HAP-1 (cell line): ENCODE data around the gene KCNT1.

Source experiments
- DNase-seq, 2 experiments: peaks; one replicate each; pipeline ENCODE4 v3.0.0-alpha.2; 2016 to 2020; ENCODE audit warnings: low spot score in 2 of 2
- H3K27me3 ChIP-seq: fragments of 250-450 bp; sonication (Bioruptor Pico); 2 replicates; pipeline ENCODE4 v1.5.1; 2020; ENCODE audit warnings: low read depth, mild to moderate bottlenecking, moderate library complexity
- H3K36me3 ChIP-seq: fragments of 250-450 bp; sonication (Bioruptor Pico); replicated peaks from 2 replicates; pipeline ENCODE4 v1.5.1; 2020; ENCODE audit warnings: mild to moderate bottlenecking
- H3K4me1 ChIP-seq: fragments of 250-450 bp; sonication (Bioruptor Pico); 2 replicates; pipeline ENCODE4 v1.5.1; 2020; ENCODE audit warnings: mild to moderate bottlenecking
- H3K4me3 ChIP-seq: fragments of 250-450 bp; sonication (Bioruptor Pico); 2 replicates; pipeline ENCODE4 v1.5.1; 2020; ENCODE audit warnings: mild to moderate bottlenecking, moderate library complexity
- H3K9me3 ChIP-seq: fragments of 250-450 bp; sonication (Bioruptor Pico); 2 replicates; pipeline ENCODE4 v1.5.1; 2020; ENCODE audit warnings: mild to moderate bottlenecking, moderate library complexity
- in situ Hi-C: fragments of 300-500 bp; cut with MboI; formaldehyde crosslinking; loops from 3 replicates; pipeline ENCODE4 v1.14.3; 2020; ENCODE audit warnings: low sequenced_read_pairs, inconsistent platforms, mixed read lengths

KCNT1 gene

DNA sequence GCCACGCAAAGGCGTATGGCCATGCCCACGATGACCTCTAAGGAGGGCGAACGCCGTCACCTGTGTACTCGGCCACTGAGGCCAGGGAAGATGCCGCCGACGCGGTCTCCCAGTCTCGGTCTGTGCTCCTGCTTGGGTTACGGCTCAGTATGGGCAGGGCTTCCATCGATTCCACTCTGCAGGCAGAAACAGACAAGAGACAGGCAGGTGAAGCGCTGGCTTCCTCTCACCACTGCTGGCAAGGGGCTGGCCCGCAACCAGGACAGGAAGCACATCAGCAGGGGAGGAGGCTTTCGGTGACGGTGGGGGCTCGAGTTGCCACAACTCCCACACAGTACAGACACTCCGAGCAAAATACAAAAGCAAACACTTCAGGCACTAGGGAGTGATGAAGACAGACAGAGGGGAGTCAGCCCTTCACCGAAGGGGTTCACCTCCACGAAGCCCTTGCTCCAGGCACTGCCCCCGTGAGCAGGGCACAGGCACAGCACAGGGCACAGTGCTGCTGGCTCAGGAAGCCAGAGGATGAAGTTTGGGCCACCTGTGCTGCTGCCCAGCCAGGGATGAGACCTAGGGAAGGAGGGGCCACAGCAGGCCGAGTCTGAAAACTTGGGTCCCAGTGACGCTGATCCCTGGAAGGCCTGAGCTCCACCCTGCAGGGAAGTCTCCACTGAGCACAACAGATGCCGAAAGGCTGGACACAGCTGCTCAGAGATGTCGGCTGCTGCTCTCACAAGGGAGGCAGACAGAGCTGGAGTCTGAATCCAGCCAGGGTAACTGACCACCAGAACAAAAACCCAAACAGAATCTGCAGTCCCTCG, 114.1 kb downstream of the KCNT1 start:
- Histone ChIP-seq H3K4me1 (no peaks in the 10 kb centered on the region), H3K4me3 (no peak overlapping the region), H3K36me3 (peaks cover 60% of the 10 kb centered on the region), H3K9me3 (no peaks in the 10 kb centered on the region), H3K27me3 (no peaks in the 10 kb centered on the region)
- in situ Hi-C loops = no loop called here
- DNase-seq = no peak

- in situ Hi-C loops = no loop called here
Observed at GRCh38 chr9:135816651-135816970, 114.6 kb downstream of the KCNT1 start.

DNA sequence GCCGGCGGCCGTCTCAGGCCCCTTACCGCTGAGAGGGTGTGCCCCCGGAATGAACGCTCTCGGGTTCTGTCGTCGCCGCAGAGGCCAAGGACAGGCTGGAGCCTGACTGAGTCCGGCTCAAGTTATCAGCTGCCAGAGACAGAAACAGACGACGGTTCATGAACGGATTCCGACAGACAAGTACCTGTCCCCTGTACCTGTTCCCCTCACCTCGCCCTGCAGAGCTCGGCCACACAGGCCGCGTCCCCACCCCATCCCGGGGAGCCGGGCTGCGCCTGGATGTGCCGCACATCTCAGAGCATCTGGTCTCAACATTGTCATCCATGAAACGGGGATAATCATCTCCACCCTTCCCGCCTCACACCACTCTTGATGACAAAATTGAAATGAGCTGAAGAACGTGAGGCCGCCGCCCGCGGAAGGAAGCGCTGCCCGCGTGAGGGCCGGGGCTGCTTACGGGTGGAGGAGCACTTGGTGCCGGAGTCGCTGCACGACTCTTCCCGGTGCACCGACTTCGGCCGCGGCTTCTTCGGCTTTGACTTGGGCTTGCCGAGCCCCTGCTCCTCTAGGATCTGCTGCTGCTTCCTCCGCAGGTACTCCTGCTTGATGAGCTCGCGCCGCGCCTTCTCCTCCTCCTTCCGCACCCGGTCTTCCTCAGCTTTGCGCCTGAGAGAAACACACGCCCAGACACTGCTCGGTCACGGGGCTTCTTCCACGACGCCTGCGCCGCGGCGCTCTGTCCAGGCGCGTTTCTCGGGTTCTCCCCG, 116.1 kb downstream of the KCNT1 start:
- H3K4me3 ChIP-seq = no peak overlapping the region
- no peak for DNase-seq
- no peaks in the 10 kb centered on the region for H3K4me1 ChIP-seq
- in situ Hi-C loops = no loop called here
- H3K36me3 ChIP-seq = peaks cover 74% of the 10 kb centered on the region
- H3K9me3 ChIP-seq = no peaks in the 10 kb centered on the region
- no peaks in the 10 kb centered on the region for H3K27me3 ChIP-seq

More at GRCh38 chr9:135816651-135816970, 114.6 kb downstream of the KCNT1 start:
- Histone ChIP-seq H3K36me3 (peaks cover 61% of the 10 kb centered on the region), H3K4me3 (no peak overlapping the region), H3K9me3 (no peaks in the 10 kb centered on the region), H3K27me3 (no peaks in the 10 kb centered on the region), H3K4me1 (no peaks in the 10 kb centered on the region)
- DNase-seq = no peak

GRCh38 chr9:135818718-135819475, 116.9 kb downstream of the KCNT1 start:
- Histone ChIP-seq H3K36me3 (peaks cover 74% of the 10 kb centered on the region), H3K4me3 (no peak overlapping the region)

DNA sequence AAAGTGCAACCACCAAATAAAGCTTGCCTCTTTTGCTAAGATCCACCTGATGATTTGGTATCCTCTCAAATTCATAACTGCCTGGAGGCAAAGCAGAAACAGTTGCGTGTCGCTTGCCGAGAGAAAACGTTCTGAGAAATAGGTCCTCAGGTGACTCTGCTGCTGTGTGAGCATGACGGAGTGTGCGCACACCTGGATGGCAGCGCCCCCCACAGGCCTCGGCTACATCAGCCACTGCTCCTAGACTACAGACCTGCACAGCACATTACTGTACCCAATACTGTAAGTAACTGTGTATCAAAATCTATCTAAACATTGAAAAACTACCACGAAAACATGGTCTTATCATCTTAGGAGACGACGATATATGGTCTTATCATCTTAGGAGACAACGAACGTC, 117.9 kb downstream of the KCNT1 start:
- Histone ChIP-seq H3K4me3 (no peak overlapping the region), H3K4me1 (no peaks in the 10 kb centered on the region), H3K27me3 (no peaks in the 10 kb centered on the region), H3K36me3 (peaks cover 72% of the 10 kb centered on the region), H3K9me3 (no peaks in the 10 kb centered on the region)
- no peak for DNase-seq
- in situ Hi-C loops = no loop called here

More at GRCh38 chr9:135818718-135819475, 116.9 kb downstream of the KCNT1 start:
- Histone ChIP-seq H3K4me1 (no peaks in the 10 kb centered on the region), H3K9me3 (no peaks in the 10 kb centered on the region), H3K27me3 (no peaks in the 10 kb centered on the region)
- DNase-seq = no peak
- in situ Hi-C loops = no loop called here

- peaks cover 69% of the 10 kb centered on the region for H3K36me3 ChIP-seq
- H3K4me3 ChIP-seq = no peak overlapping the region
- DNase-seq = no peak
- no peaks in the 10 kb centered on the region for H3K4me1 ChIP-seq
- H3K27me3 ChIP-seq = no peaks in the 10 kb centered on the region
- in situ Hi-C loops = no loop called here
- no peaks in the 10 kb centered on the region for H3K9me3 ChIP-seq
Observed at GRCh38 chr9:135820661-135821060, 118.7 kb downstream of the KCNT1 start.

- H3K9me3 ChIP-seq = no peaks in the 10 kb centered on the region
- no peaks in the 10 kb centered on the region for H3K27me3 ChIP-seq
- peaks cover 69% of the 10 kb centered on the region for H3K36me3 ChIP-seq
- in situ Hi-C loops = no loop called here
- no peak for DNase-seq
- H3K4me3 ChIP-seq = no peak overlapping the region
- no peaks in the 10 kb centered on the region for H3K4me1 ChIP-seq
Observed at GRCh38 chr9:135821116-135821515, 119.1 kb downstream of the KCNT1 start.

- no peak for DNase-seq
- in situ Hi-C loops = no loop called here
- Histone ChIP-seq H3K9me3 (no peaks in the 10 kb centered on the region), H3K36me3 (peaks cover 65% of the 10 kb centered on the region), H3K4me3 (no peak overlapping the region), H3K4me1 (no peaks in the 10 kb centered on the region), H3K27me3 (no peaks in the 10 kb centered on the region)
Observed at GRCh38 chr9:135821733-135822373, 119.9 kb downstream of the KCNT1 start.

GRCh38 chr9:135822374-135822755, 120.4 kb downstream of the KCNT1 start:
- no peak overlapping the region for H3K4me3 ChIP-seq
- H3K4me1 ChIP-seq = no peaks in the 10 kb centered on the region
- DNase-seq = no peak
- no peaks in the 10 kb centered on the region for H3K9me3 ChIP-seq
- in situ Hi-C loops = no loop called here
- H3K27me3 ChIP-seq = no peaks in the 10 kb centered on the region
- H3K36me3 ChIP-seq = peaks cover 63% of the 10 kb centered on the region

DNA sequence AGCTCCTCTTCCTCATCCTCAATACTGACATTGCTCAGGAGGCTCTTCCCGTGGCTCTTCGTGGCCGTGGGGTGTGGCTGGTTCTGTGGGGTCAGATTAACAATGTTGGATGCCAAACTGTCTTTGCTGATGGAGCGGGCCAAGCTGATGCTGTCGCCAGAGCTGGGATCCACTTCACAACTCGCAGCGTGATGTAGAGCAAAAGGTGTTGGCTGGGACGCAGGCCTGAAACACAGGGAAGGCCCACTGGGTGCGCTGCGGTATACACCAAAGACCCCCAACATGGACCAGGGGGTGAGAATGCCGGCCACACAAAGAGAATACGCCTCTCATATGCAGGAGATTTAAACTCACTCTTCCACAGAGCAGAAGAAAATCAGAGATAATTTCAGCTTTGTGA, 121.1 kb downstream of the KCNT1 start:
- H3K27me3 ChIP-seq = no peaks in the 10 kb centered on the region
- no peak for DNase-seq
- no peaks in the 10 kb centered on the region for H3K9me3 ChIP-seq
- H3K4me1 ChIP-seq = no peaks in the 10 kb centered on the region
- no peak overlapping the region for H3K4me3 ChIP-seq
- peaks cover 59% of the 10 kb centered on the region for H3K36me3 ChIP-seq
- in situ Hi-C loops = no loop called here

GRCh38 chr9:135825435-135826187, 123.6 kb downstream of the KCNT1 start:
- Histone ChIP-seq H3K4me1 (no peaks in the 10 kb centered on the region), H3K4me3 (no peak overlapping the region), H3K36me3 (peaks cover 39% of the 10 kb centered on the region), H3K27me3 (no peaks in the 10 kb centered on the region), H3K9me3 (no peaks in the 10 kb centered on the region)
- DNase-seq = no peak
- in situ Hi-C loops = no loop called here

GRCh38 chr9:135826188-135826545, 124.2 kb downstream of the KCNT1 start:
- Histone ChIP-seq H3K4me1 (no peaks in the 10 kb centered on the region), H3K9me3 (no peaks in the 10 kb centered on the region), H3K4me3 (no peak overlapping the region), H3K36me3 (peaks cover 34% of the 10 kb centered on the region), H3K27me3 (no peaks in the 10 kb centered on the region)
- in situ Hi-C loops = no loop called here
- DNase-seq = no peak

DNA sequence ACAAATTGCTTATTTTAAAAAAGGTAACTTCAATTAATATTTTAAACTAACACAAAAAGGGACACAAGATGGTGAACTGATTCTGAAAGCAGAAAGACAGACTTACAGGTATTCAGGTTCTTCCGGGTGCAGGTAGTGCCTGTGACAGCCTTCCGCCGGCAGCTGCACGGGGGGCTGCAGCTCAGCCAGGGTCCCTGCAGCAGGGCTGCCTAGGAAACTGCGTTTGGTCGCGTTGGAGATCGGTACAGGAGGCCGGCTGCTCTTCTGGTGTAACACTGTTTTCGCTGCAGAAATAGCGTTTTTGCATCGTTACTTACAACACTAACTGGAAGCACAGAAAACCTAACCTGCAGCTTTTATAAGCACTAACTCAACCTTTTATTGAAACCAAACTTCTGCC, 125.3 kb downstream of the KCNT1 start:
- Histone ChIP-seq H3K4me1 (no peaks in the 10 kb centered on the region), H3K4me3 (no peak overlapping the region), H3K27me3 (no peaks in the 10 kb centered on the region), H3K9me3 (no peaks in the 10 kb centered on the region), H3K36me3 (peaks cover 23% of the 10 kb centered on the region)
- DNase-seq = no peak
- in situ Hi-C loops = no loop called here
